ENCODE results near the gene KIRREL1. TPM values are rescaled to one million over a fixed set of nuclear protein-coding genes. Genes with fewer than 3 reads are reported as not detected.
A peak's percentile ranks its signal among the peaks of the same experiment; 100 is the strongest.

Gene KIRREL1
- total RNA-seq, 1 donor from 2014 or later, result 14.9 TPM

GRCh38 chr1:157975228-157975950, 18.1 kb upstream of the KIRREL1 start:
- DNase-seq (ENCODE audit: low read depth in 2 of 2), result no peak

GRCh38 chr1:157976888-157977287, 16.6 kb upstream of the KIRREL1 start:
- no peak for DNase-seq (ENCODE audit: low read depth in 2 of 2)

GRCh38 chr1:157978586-157979403, 14.7 kb upstream of the KIRREL1 start:
- DNase-seq (ENCODE audit: low read depth in 2 of 2), result no peak

GRCh38 chr1:157982136-157982535, 11.3 kb upstream of the KIRREL1 start:
- no peak for DNase-seq (ENCODE audit: low read depth in 2 of 2)

- DNase-seq (ENCODE audit: low read depth in 2 of 2), result no peak
These were observed 9.7 kb upstream of the KIRREL1 start for GRCh38 chr1:157983787-157984186.

- no peak for DNase-seq (ENCODE audit: low read depth in 2 of 2)
These were observed 9.0 kb upstream of the KIRREL1 start for GRCh38 chr1:157984469-157984868.

- DNase-seq (ENCODE audit: low read depth in 2 of 2), result no peak
These were observed 8.0 kb upstream of the KIRREL1 start for GRCh38 chr1:157985473-157985872.

GRCh38 chr1:157988002-157988401, 5.4 kb upstream of the KIRREL1 start:
- DNase-seq (ENCODE audit: low read depth in 2 of 2), result no peak

- peak; percentile 65 to 78 for DNase-seq (ENCODE audit: low read depth in 2 of 2)
These were observed 1.2 kb upstream of the KIRREL1 start for GRCh38 chr1:157992031-157992832.

GRCh38 chr1:157992833-157993146, 655 bp upstream of the KIRREL1 start:
- peak; percentile 61 to 62 for DNase-seq (ENCODE audit: low read depth in 2 of 2)

GRCh38 chr1:157993918-157994605, 617 bp downstream of the KIRREL1 start:
- peak; percentile 21 to 29 for DNase-seq (ENCODE audit: low read depth in 2 of 2)

GRCh38 chr1:157994704-157995582, 1.5 kb downstream of the KIRREL1 start:
- DNase-seq (ENCODE audit: low read depth in 2 of 2), result peak; percentile 18 to 36

GRCh38 chr1:157995583-157996169, 2.2 kb downstream of the KIRREL1 start:
- DNase-seq (ENCODE audit: low read depth in 2 of 2), result no peak

- no peak for DNase-seq (ENCODE audit: low read depth in 2 of 2)
These were observed 3.0 kb downstream of the KIRREL1 start for GRCh38 chr1:157996433-157996832.

- no peak for DNase-seq (ENCODE audit: low read depth in 2 of 2)
These were observed 7.1 kb downstream of the KIRREL1 start for GRCh38 chr1:158000507-158000906.

- peak in 1 of 2 donors; percentile 18 for DNase-seq (ENCODE audit: low read depth in 2 of 2)
These were observed 8.7 kb downstream of the KIRREL1 start for GRCh38 chr1:158002022-158002630.

- no peak for DNase-seq (ENCODE audit: low read depth in 2 of 2)
These were observed 9.4 kb downstream of the KIRREL1 start for GRCh38 chr1:158002631-158003405.

GRCh38 chr1:158003406-158003800, 10.0 kb downstream of the KIRREL1 start:
- no peak for DNase-seq (ENCODE audit: low read depth in 2 of 2)

GRCh38 chr1:158005224-158005623, 11.8 kb downstream of the KIRREL1 start:
- no peak for DNase-seq (ENCODE audit: low read depth in 2 of 2)
